HG03196 (cell line): Measurements from ENCODE around the gene TESK2.

Experiments
- ATAC-seq: cut with Tn5 transposase; IDR thresholded peaks from one replicate; pipeline ENCODE4 v1.9.1; 2021; ENCODE audit not compliant: unreplicated experiment

TESK2 gene

GRCh38 chr1:45339789-45340558 is 151.0 kb downstream of the TESK2 start, which contains the start of the genes MUTYH and TOE1:
TSS of gene MUTYH (minus strand) at chr1:45340440. CDS start at chr1:45334505, 5,935 bp downstream.
TSS of gene TOE1 (plus strand) at chr1:45340170. CDS start at chr1:45340253, 83 bp downstream.
- ATAC-seq, result peak; percentile 80

- ATAC-seq, result no peak
These were observed 153.2 kb downstream of the TESK2 start for GRCh38 chr1:45337630-45338325.

GRCh38 chr1:45335855-45336324 is 155.1 kb downstream of the TESK2 start:
- no peak for ATAC-seq

- no peak for ATAC-seq
These were observed 156.4 kb downstream of the TESK2 start for GRCh38 chr1:45334308-45335245.

GRCh38 chr1:45332346-45332720 is 158.6 kb downstream of the TESK2 start:
- ATAC-seq, result no peak

- ATAC-seq, result no peak
These were observed 159.3 kb downstream of the TESK2 start for GRCh38 chr1:45331436-45332345.

GRCh38 chr1:45329445-45329844 is 161.5 kb downstream of the TESK2 start:
- ATAC-seq, result no peak

GRCh38 chr1:45328680-45329079 is 162.3 kb downstream of the TESK2 start:
- no peak for ATAC-seq

GRCh38 chr1:45327644-45328515 is 163.1 kb downstream of the TESK2 start:
- ATAC-seq, result no peak

GRCh38 chr1:45326627-45327623 is 164.0 kb downstream of the TESK2 start, which contains the start of gene HPDL:
TSS of gene HPDL (plus strand) at chr1:45326895. CDS start at chr1:45327149, 254 bp downstream.
- ATAC-seq, result no peak

- no peak for ATAC-seq
These were observed 165.0 kb downstream of the TESK2 start for GRCh38 chr1:45325851-45326506.

GRCh38 chr1:45322486-45323040 is 168.4 kb downstream of the TESK2 start:
- ATAC-seq, result no peak

GRCh38 chr1:45321444-45321843 is 169.5 kb downstream of the TESK2 start:
- no peak for ATAC-seq

- no peak for ATAC-seq
These were observed 171.2 kb downstream of the TESK2 start for GRCh38 chr1:45319761-45320160.

- ATAC-seq, result no peak
These were observed 173.8 kb downstream of the TESK2 start for GRCh38 chr1:45317166-45317565.

- no peak for ATAC-seq
These were observed 176.7 kb downstream of the TESK2 start for GRCh38 chr1:45314266-45314665.

GRCh38 chr1:45306905-45307304 is 184.1 kb downstream of the TESK2 start:
- no peak for ATAC-seq
